ENCODE measurements around the gene FRMD1.

- TF ChIP-seq EZH2phosphoT487 (IDR thresholded peaks at IDR 0.05; ENCODE audit: low read depth, severe bottlenecking, unreplicated experiment) (no peak), CTCF (IDR thresholded peaks at IDR 0.05; ENCODE audit: poor library complexity) (no peak), EZH2 (IDR thresholded peaks at IDR 0.05; ENCODE audit: borderline replicate concordance) (no peak)
These were observed at the start of gene FRMD1 for GRCh38 chr6:168078943-168079405.

All from hepatocyte (in vitro differentiated cells).